Measurements from ENCODE around the gene ENOSF1. TPM values are rescaled to one million over a fixed set of nuclear protein-coding genes. Genes with fewer than 3 reads are reported as not detected.

The ENOSF1 gene
- total RNA-seq, result 10 to 100 TPM; 59.5 to 67.8 TPM

DNA sequence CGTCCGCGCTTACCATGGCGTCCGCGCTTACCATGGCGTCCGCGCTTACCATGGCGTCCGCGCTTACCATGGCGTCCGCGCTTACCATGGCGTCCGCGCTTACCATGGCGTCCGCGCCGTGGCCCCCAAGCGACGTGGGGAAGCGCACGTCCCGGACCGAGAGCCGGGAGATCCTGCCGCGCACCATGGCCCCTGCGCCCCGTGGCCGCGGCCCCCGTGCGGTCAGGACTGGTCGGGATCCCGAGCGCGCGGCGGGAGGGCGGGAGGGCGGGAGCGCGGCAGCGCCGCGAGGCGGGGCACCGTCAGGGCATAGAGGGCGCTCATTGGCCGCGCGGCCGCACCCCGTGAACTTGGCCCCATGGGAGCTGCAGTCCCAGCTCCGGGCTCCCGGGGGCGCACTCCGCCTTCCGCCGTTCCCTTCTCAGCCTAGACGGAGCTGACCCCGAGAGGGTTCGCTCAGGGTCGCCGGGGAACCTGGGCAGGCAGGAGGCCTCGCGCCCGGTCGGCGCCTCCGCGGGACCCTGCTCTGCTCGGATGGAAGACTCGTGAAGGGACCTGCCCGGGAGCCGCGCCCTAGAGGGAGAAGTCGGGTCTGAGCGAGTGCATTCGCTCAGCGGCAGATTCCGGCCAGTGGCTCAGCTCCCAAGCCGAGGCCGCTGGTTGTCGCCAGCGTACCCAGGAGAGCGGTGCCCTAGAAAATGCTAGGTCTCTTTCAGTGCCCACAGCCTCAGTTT is at the start of gene ENOSF1:
ENOSF1 (minus strand) TSS at position 230 of the 734 bp plus-strand sequence; CDS start at position 187, 43 bp downstream.

DNA sequence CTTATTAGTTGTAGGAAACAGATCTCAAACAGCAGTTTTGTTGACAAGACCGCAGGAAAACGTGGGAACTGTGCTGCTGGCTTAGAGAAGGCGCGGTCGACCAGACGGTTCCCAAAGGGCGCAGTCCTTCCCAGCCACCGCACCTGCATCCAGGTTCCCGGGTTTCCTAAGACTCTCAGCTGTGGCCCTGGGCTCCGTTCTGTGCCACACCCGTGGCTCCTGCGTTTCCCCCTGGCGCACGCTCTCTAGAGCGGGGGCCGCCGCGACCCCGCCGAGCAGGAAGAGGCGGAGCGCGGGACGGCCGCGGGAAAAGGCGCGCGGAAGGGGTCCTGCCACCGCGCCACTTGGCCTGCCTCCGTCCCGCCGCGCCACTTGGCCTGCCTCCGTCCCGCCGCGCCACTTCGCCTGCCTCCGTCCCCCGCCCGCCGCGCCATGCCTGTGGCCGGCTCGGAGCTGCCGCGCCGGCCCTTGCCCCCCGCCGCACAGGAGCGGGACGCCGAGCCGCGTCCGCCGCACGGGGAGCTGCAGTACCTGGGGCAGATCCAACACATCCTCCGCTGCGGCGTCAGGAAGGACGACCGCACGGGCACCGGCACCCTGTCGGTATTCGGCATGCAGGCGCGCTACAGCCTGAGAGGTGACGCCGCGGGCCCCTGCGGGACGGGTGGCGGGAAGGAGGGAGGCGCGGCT is 55.0 kb downstream of the ENOSF1 start, which contains the start of gene TYMS:
TYMS (plus strand) TSS at position 343 of the 690 bp plus-strand sequence; CDS start at position 433, 90 bp downstream.

Other genes with a start within 250 kb of the ENOSF1 start
- not detected for gene COLEC12, start 211.9 kb downstream of the ENOSF1 start, total RNA-seq
- not detected for gene CETN1, start 132.2 kb downstream of the ENOSF1 start, total RNA-seq
- gene CLUL1, start 115.6 kb downstream of the ENOSF1 start, total RNA-seq, result not detected
- gene TYMS, start 55.0 kb downstream of the ENOSF1 start, total RNA-seq, result 100 to 1,000 TPM; 242 to 244 TPM
- gene YES1, start 99.6 kb upstream of the ENOSF1 start, total RNA-seq, result 10 to 100 TPM; 15.8 to 17.8 TPM
- gene ADCYAP1, start 192.2 kb upstream of the ENOSF1 start, total RNA-seq, result not detected

All from activated naive CD4-positive, alpha-beta T cell treated with anti-CD3 and anti-CD28 coated beads, Interleukin-2, amount 10 ng/mL, durations not matched to agents 5 hours and 36 hours (primary cell).